ENCODE data around the gene SIRT1.
"Not testable (repeated sequence)": the region's sequence is repeated elsewhere in the genome, so short reads cannot be mapped to it uniquely, and the experiment has no call there.

Gene SIRT1

DNA sequence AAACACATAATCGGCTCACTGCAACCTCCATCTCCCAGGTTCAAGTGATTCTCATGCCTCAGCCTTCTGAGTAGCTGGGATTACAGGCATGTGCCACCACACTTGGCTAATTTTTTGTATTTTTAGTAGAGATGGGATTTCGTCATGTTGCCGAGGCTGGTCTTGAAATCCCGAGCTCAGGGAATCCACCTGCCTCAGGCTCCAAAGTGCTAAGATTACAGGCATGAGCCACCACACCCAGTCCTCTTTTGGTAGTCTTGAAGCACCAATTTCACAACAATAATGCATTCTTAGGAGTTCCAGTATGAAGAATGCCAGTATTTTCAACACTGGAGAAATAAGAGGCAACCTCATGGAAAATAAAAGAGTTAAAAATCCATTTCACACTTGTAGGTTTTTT lies 81.6 kb downstream of the SIRT1 start:
- not testable (repeated sequence) for DNase-seq

Data from SHP77 (cell line).